IMR-90 (cell line): ENCODE data around the gene PSEN2. TPM values are rescaled to one million over a fixed set of nuclear protein-coding genes. Genes with fewer than 3 reads are reported as not detected.
"Not testable (repeated sequence)": the region's sequence is repeated elsewhere in the genome, so short reads cannot be mapped to it uniquely, and the experiment has no call there.

Experiments used
- ATAC-seq: fragments of 200-7000 bp; cut with Tn5 transposase; 2 replicates; pipeline ENCODE4 v1.9.1; 2020; ENCODE audit warnings: low read depth, mild to moderate bottlenecking, moderate library complexity
- BruUV-seq: library from RNA; stranded (reverse); fragments of 400-500 nt; replicated peaks from 2 replicates; lab custom pipeline; 2021; lab: Mats Ljungman, UMichigan
- CTCF ChIA-PET: fragments of 300-600 bp; formaldehyde crosslinking; extraction: SDS; loops from one replicate; lab custom pipeline; 2021; ENCODE audit warnings: antibody characterized with exemption; lab: Yijun Ruan, JAX
- POLR2A ChIA-PET: fragments of 300-600 bp; sonication (Branson Sonifier 250); formaldehyde crosslinking; loops from one replicate; lab custom pipeline; 2022; ENCODE audit warnings: antibody characterized with exemption; ENCODE audit not compliant: unreplicated experiment; lab: Charles Lee
- DNase-seq: peaks from one replicate; pipeline ENCODE4 v3.0.0; 2013
- H2AFZ ChIP-seq: replicated peaks from 2 replicates; pipeline ENCODE3; 2013; ENCODE audit warnings: low read length, mild to moderate bottlenecking; ENCODE audit not compliant: poor library complexity
- H2AK5ac ChIP-seq: 2 replicates; pipeline ENCODE4 v1.6.1; 2013; ENCODE audit warnings: low read depth, low read length, inconsistent platforms
- H2AK9ac ChIP-seq: replicated peaks from 2 replicates; pipeline ENCODE3; 2013; ENCODE audit warnings: mild to moderate bottlenecking, low read depth, low read length, moderate library complexity; ENCODE audit not compliant: poor library complexity
- H2BK120ac ChIP-seq: 2 replicates; pipeline ENCODE4 v1.6.1; 2013; ENCODE audit warnings: low read depth, low read length, inconsistent platforms
- H2BK15ac ChIP-seq: 3 replicates; pipeline ENCODE4 v1.6.1; 2013; ENCODE audit warnings: low read depth, low read length, inconsistent platforms
- H2BK20ac ChIP-seq: 2 replicates; pipeline ENCODE4 v1.6.1; 2013; ENCODE audit warnings: low read depth, mild to moderate bottlenecking, inconsistent platforms, low read length, moderate library complexity
- H2BK5ac ChIP-seq: 2 replicates; pipeline ENCODE4 v1.6.1; 2013; ENCODE audit warnings: mild to moderate bottlenecking, low read depth, low read length, inconsistent platforms; ENCODE audit not compliant: poor library complexity, severe bottlenecking
- H3K14ac ChIP-seq: replicated peaks from 2 replicates; pipeline ENCODE4 v1.6.1; 2013; ENCODE audit warnings: low read depth, low read length, inconsistent platforms
- H3K18ac ChIP-seq: 2 replicates; pipeline ENCODE4 v1.6.1; 2013; ENCODE audit warnings: low read depth, low read length, control low read depth
- H3K23ac ChIP-seq: 2 replicates; pipeline ENCODE4 v1.6.1; 2013; ENCODE audit warnings: low read depth, low read length, inconsistent platforms
- H3K27ac ChIP-seq: 2 replicates; pipeline ENCODE4 v1.5.1; 2013; ENCODE audit warnings: mild to moderate bottlenecking, control low read depth, low read length; ENCODE audit not compliant: insufficient read depth
- H3K27me3 ChIP-seq: 2 replicates; pipeline ENCODE4 v1.6.1; 2013; ENCODE audit warnings: low read length; ENCODE audit not compliant: control insufficient read depth, insufficient read depth
- H3K36me3 ChIP-seq: 2 replicates; pipeline ENCODE4 v1.6.1; 2013; ENCODE audit warnings: low read length, mixed read lengths; ENCODE audit not compliant: control insufficient read depth, insufficient read depth
- H3K4ac ChIP-seq: 2 replicates; pipeline ENCODE4 v1.6.1; 2013; ENCODE audit warnings: low read depth, low read length, inconsistent platforms
- H3K4me1 ChIP-seq: 2 replicates; pipeline ENCODE4 v1.6.1; 2013; ENCODE audit warnings: low read length, mixed read lengths; ENCODE audit not compliant: control insufficient read depth, insufficient read depth
- H3K4me2 ChIP-seq: 2 replicates; pipeline ENCODE4 v1.6.1; 2013; ENCODE audit warnings: low read depth, mild to moderate bottlenecking, control low read depth, low read length, moderate library complexity
- H3K4me3 ChIP-seq: 2 replicates; pipeline ENCODE4 v1.5.1; 2013; ENCODE audit warnings: low read depth, mild to moderate bottlenecking, control low read depth, low read length, moderate library complexity; ENCODE audit not compliant: insufficient read depth
- H3K56ac ChIP-seq: 2 replicates; pipeline ENCODE4 v1.6.1; 2013; ENCODE audit warnings: low read length, inconsistent platforms; ENCODE audit not compliant: insufficient read depth; ENCODE audit errors: extremely low read depth
- H3K79me1 ChIP-seq, 2 experiments: 2 replicates each; pipeline ENCODE4 v1.6.1; 2013; ENCODE audit warnings: low read length in 2 of 2, inconsistent platforms in 1 of 2, low read depth in 1 of 2
- H3K9ac ChIP-seq: 2 replicates; pipeline ENCODE4 v1.6.1; 2013; ENCODE audit warnings: low read depth, low read length, control low read depth
- H3K9me1 ChIP-seq: 2 replicates; pipeline ENCODE4 v1.6.1; 2013; ENCODE audit warnings: low read length, inconsistent platforms; ENCODE audit not compliant: insufficient read depth
- H3K9me3 ChIP-seq: 2 replicates; pipeline ENCODE4 v1.6.1; 2013; ENCODE audit warnings: low read length; ENCODE audit not compliant: control insufficient read depth, insufficient read depth
- H4K20me1 ChIP-seq: 2 replicates; pipeline ENCODE4 v1.6.1; 2013; ENCODE audit warnings: low read length, inconsistent platforms; ENCODE audit not compliant: insufficient read depth
- H4K5ac ChIP-seq: 2 replicates; pipeline ENCODE4 v1.6.1; 2013; ENCODE audit warnings: mild to moderate bottlenecking, low read depth, low read length, control low read depth
- H4K8ac ChIP-seq, 2 experiments: 2 replicates each; pipeline ENCODE4 v1.6.1; 2013; ENCODE audit warnings: low read depth in 2 of 2, low read length in 2 of 2, control low read depth in 1 of 2, inconsistent platforms in 1 of 2
- H4K91ac ChIP-seq: 2 replicates; pipeline ENCODE4 v1.6.1; 2013; ENCODE audit warnings: low read depth, low read length, inconsistent platforms; ENCODE audit not compliant: insufficient read depth
- WGBS, 2 experiments: methylation state at CpG; one replicate each; pipeline versions ENCODE4 v1.1.5 to v1.1.7; 2013; ENCODE audit warnings: missing lambda C conversion rate in 2 of 2; ENCODE audit not compliant: insufficient read length in 1 of 2; ENCODE audit errors: extremely low coverage in 2 of 2; 5-methylcytosine and 5-hydroxymethylcytosine counted together
- dilution Hi-C: fragments of 300-500 bp; cut with HindIII; formaldehyde crosslinking; loops from one replicate; pipeline ENCODE4 v1.14.3; 2018; ENCODE audit warnings: low sequenced_read_pairs; ENCODE audit not compliant: unreplicated experiment
- in situ Hi-C: fragments of 300-500 bp; cut with MboI; formaldehyde crosslinking; loops from 3 replicates; pipeline ENCODE4 v1.14.3; 2019; ENCODE audit warnings: low sequenced_read_pairs, inconsistent platforms, mixed read lengths
- intact Hi-C: fragments of 100-400 bp; cut with micrococcal nuclease; formaldehyde crosslinking; loops from 2 replicates; pipeline ENCODE4 v1.10.0; 2022
- polyA plus RNA-seq, 3 experiments: library from polyadenylated mRNA; depleted of rRNA; stranded (reverse); fragments of >200 nt; gene quantifications; 2 replicates each; pipeline ENCODE4 v1.2.3, GENCODE V29; 2012; ENCODE audit warnings: low replicate concordance in 1 of 3
- total RNA-seq: library from RNA; depleted of rRNA; stranded (reverse); fragments of >200 nt; gene quantifications from 2 replicates; pipeline ENCODE4 v1.2.3, GENCODE V29; 2012

The PSEN2 gene
- total and polyA plus RNA-seq, 2 of the 4 experiments (the other 2 are of a cell fraction) = 15.0 to 24.4 TPM

GRCh38 chr1:226837966-226838365 is 32.5 kb upstream of the PSEN2 start:
- ATAC-seq, BruUV-seq: not testable (repeated sequence)

More at GRCh38 chr1:226837966-226838365, 32.5 kb upstream of the PSEN2 start:
- H2BK20ac ChIP-seq, H4K5ac ChIP-seq, H4K20me1 ChIP-seq, dilution Hi-C loops, H3K4ac ChIP-seq, POLR2A ChIA-PET, H3K27ac ChIP-seq, H3K79me1 ChIP-seq, H3K14ac ChIP-seq, CTCF ChIA-PET, H4K8ac ChIP-seq, H3K56ac ChIP-seq, H2AK9ac ChIP-seq, H2AK5ac ChIP-seq, DNase-seq, H2BK15ac ChIP-seq, H3K9me1 ChIP-seq, H2BK120ac ChIP-seq, H3K4me1 ChIP-seq, H3K9me3 ChIP-seq, H3K27me3 ChIP-seq, H4K91ac ChIP-seq, H2AFZ ChIP-seq, H2BK5ac ChIP-seq, H3K9ac ChIP-seq, H3K4me2 ChIP-seq, H3K36me3 ChIP-seq, intact Hi-C loops, H3K4me3 ChIP-seq, H3K23ac ChIP-seq, H3K18ac ChIP-seq: not testable (repeated sequence)
- WGBS, 2 experiments = 67% methylated on average over 1 of the region's 2 CpGs; no CpG with 5 or more reads in 1 of the 2 experiments
- in situ Hi-C loops = loop anchor here (10.0 kb wide), 1 partner anchor 597 kb away; no protein-coding TSS in a partner anchor
